ENCODE measurements around the gene THBD.

- TF ChIP-seq, protein P1, sequence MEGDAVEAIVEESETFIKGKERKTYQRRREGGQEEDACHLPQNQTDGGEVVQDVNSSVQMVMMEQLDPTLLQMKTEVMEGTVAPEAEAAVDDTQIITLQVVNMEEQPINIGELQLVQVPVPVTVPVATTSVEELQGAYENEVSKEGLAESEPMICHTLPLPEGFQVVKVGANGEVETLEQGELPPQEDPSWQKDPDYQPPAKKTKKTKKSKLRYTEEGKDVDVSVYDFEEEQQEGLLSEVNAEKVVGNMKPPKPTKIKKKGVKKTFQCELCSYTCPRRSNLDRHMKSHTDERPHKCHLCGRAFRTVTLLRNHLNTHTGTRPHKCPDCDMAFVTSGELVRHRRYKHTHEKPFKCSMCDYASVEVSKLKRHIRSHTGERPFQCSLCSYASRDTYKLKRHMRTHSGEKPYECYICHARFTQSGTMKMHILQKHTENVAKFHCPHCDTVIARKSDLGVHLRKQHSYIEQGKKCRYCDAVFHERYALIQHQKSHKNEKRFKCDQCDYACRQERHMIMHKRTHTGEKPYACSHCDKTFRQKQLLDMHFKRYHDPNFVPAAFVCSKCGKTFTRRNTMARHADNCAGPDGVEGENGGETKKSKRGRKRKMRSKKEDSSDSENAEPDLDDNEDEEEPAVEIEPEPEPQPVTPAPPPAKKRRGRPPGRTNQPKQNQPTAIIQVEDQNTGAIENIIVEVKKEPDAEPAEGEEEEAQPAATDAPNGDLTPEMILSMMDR (IDR thresholded peaks at IDR 0.05) = no peak
- TF ChIP-seq POLR2A (IDR thresholded peaks at IDR 0.05) = no peak
Observed at GRCh38 chr20:23096097-23096496, 46.6 kb upstream of the THBD start.
